ENCODE data around the gene MAD1L1.

GRCh38 chr7:1848911-1849311 is 383.8 kb downstream of the MAD1L1 start:
- TF ChIP-seq CTCF (IDR thresholded peaks at IDR 0.05; ENCODE audit: insufficient read depth, low read depth, low read length) (no peak), EZH2 (IDR thresholded peaks at IDR 0.05; ENCODE audit: insufficient read depth, low read length) (no peak)
